PC-3 (cell line): ENCODE data around the gene PDK1. TPM values are rescaled to one million over a fixed set of nuclear protein-coding genes. Genes with fewer than 3 reads are reported as not detected.
A peak's percentile ranks its signal among the peaks of the same experiment; 100 is the strongest.

ENCODE experiments used
- ATAC-seq: fragments of 200-7000 bp; cut with Tn5 transposase; 2 replicates; pipeline ENCODE4 v1.9.1; 2020; ENCODE audit warnings: mild to moderate bottlenecking, moderate library complexity
- BruUV-seq: library from RNA; stranded (reverse); fragments of 400-500 nt; replicated peaks from 2 replicates; lab custom pipeline; 2021; lab: Mats Ljungman, UMichigan
- CTCF ChIA-PET: fragments of 300-600 bp; sonication (Branson Sonifier 250); formaldehyde crosslinking; loops from one replicate; lab custom pipeline; 2022; ENCODE audit warnings: antibody characterized with exemption; lab: Charles Lee
- POLR2A ChIA-PET: fragments of 300-600 bp; sonication (Branson Sonifier 250); formaldehyde crosslinking; loops from one replicate; lab custom pipeline; 2022; ENCODE audit warnings: antibody characterized with exemption; ENCODE audit not compliant: unreplicated experiment; lab: Charles Lee
- DNase-seq: peaks from one replicate; pipeline ENCODE4 v3.0.0-alpha.2; 2015
- H2AFZ ChIP-seq: fragments of 300-600 bp; sonication (generic); 2 replicates; pipeline ENCODE4 v1.6.0; 2016; ENCODE audit warnings: antibody characterized with exemption, low read length
- H3F3A ChIP-seq: fragments of 300-600 bp; sonication (generic); one replicate; pipeline ENCODE4 v1.6.0; 2017; ENCODE audit warnings: antibody characterized with exemption, low read length, control low read depth, mild to moderate bottlenecking; ENCODE audit not compliant: unreplicated experiment
- H3K27ac ChIP-seq: fragments of 300-600 bp; sonication (generic); 2 replicates; pipeline ENCODE4 v1.5.1; 2016; ENCODE audit warnings: mild to moderate bottlenecking, low read length
- H3K27me3 ChIP-seq: fragments of 300-600 bp; sonication (generic); 2 replicates; pipeline ENCODE4 v1.6.1; 2016; ENCODE audit warnings: low read length, mixed read lengths
- H3K36me3 ChIP-seq: fragments of 300-600 bp; sonication (generic); 2 replicates; pipeline ENCODE4 v1.6.1; 2016; ENCODE audit warnings: low read depth, mixed run types, low read length, mixed read lengths
- H3K4me1 ChIP-seq: fragments of 300-600 bp; sonication (generic); 2 replicates; pipeline ENCODE4 v1.5.1; 2016; ENCODE audit warnings: low read length; ENCODE audit not compliant: insufficient read depth
- H3K4me2 ChIP-seq: fragments of 300-600 bp; sonication (generic); 2 replicates; pipeline ENCODE4 v1.6.0; 2016; ENCODE audit warnings: low read length
- H3K4me3 ChIP-seq: fragments of 300-600 bp; sonication (generic); 2 replicates; pipeline ENCODE4 v1.5.1; 2016; ENCODE audit warnings: mild to moderate bottlenecking, low read length, mixed read lengths
- H3K79me2 ChIP-seq: fragments of 300-600 bp; sonication (generic); 2 replicates; pipeline ENCODE4 v1.6.1; 2017; ENCODE audit warnings: low read length, mixed read lengths
- H3K9ac ChIP-seq: fragments of 300-600 bp; sonication (generic); 2 replicates; pipeline ENCODE4 v1.6.0; 2016; ENCODE audit warnings: mild to moderate bottlenecking, low read length
- H3K9me2 ChIP-seq: fragments of 300-600 bp; sonication (generic); replicated peaks from 2 replicates; pipeline ENCODE4 v1.6.1; 2016; ENCODE audit warnings: mixed run types, low read length, mixed read lengths
- H3K9me3 ChIP-seq: fragments of 300-600 bp; sonication (generic); 2 replicates; pipeline ENCODE4 v1.6.1; 2016; ENCODE audit warnings: low read length, mixed read lengths
- H4K20me1 ChIP-seq: fragments of 300-600 bp; sonication (generic); 2 replicates; pipeline ENCODE4 v1.6.1; 2016; ENCODE audit warnings: low read length, mixed read lengths
- CTCF ChIP-seq: fragments of 300-600 bp; sonication (generic); conservative IDR thresholded peaks from 2 replicates; pipeline ENCODE4 v1.5.1; 2017; ENCODE audit warnings: antibody characterized with exemption, low read depth, mild to moderate bottlenecking, low read length
- EZH2 ChIP-seq: fragments of 300-600 bp; sonication (generic); IDR thresholded peaks from one replicate; pipeline ENCODE4 v1.6.1; 2017; ENCODE audit warnings: antibody characterized with exemption, mild to moderate bottlenecking, low read length; ENCODE audit not compliant: unreplicated experiment
- EZH2phosphoT487 ChIP-seq: fragments of 300-600 bp; sonication (generic); IDR thresholded peaks from 2 replicates; pipeline ENCODE4 v1.6.1; 2018; ENCODE audit warnings: mild to moderate bottlenecking, antibody characterized with exemption, low read length, borderline replicate concordance
- intact Hi-C: fragments of 100-400 bp; cut with micrococcal nuclease; formaldehyde crosslinking; loops from 2 replicates; pipeline ENCODE4 v1.9.0; 2023
- total RNA-seq: library from RNA; depleted of rRNA; stranded (reverse); fragments of >200 nt; gene quantifications from 2 replicates; pipeline ENCODE4 v1.2.3, GENCODE V29; 2014

PDK1 gene
- total RNA-seq, 1 experiment from 2014 or later: 45.8 TPM

GRCh38 chr2:172556284-172557033, 569 bp downstream of the PDK1 start:
- Histone ChIP-seq H3K9me3 (no peaks in the 10 kb centered on the region), H3K4me1 (peaks cover 48% of the 10 kb centered on the region), H3F3A (no peaks in the 10 kb centered on the region), H3K4me3 (peak overlapping the region; percentile 95), H4K20me1 (peaks cover 24% of the 10 kb centered on the region), H3K27me3 (no peaks in the 10 kb centered on the region), H3K9ac (peak overlapping the region; percentile 80), H3K27ac (peak overlapping the region; percentile 38), H3K9me2 (no peaks in the 10 kb centered on the region), H2AFZ (peak overlapping the region; percentile 74), H3K36me3 (peaks cover 11% of the 10 kb centered on the region; the same call in 1 of the 2 replicates), H3K79me2 (peaks cover 70% of the 10 kb centered on the region), H3K4me2 (peak overlapping the region; percentile 87)
- intact Hi-C loops: no loop called here
- BruUV-seq: no TSS peak
- CTCF ChIA-PET: no interaction called here
- DNase-seq (peak; percentile 64), ATAC-seq (peak; percentile 51)
- POLR2A ChIA-PET: no interaction called here
- no peak for TF ChIP-seq EZH2phosphoT487

DNA sequence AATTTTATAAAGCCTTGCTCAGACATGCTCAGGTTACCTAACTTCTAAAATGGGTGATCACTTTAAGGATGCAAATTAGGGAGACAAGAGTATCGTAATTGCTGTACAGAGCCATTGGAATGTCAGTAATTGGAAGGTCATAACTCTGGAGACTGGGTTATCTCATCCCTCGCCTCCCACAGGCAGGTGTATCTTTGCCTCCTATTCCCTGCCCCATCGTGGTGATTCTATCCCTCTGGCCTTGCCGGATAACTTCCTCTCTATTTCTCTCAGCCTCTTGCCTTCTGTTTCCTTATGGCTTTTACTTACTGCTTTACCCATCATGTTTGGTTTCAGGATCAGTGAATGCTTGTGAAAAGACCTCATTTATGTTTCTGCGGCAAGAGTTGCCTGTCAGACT, 2.5 kb downstream of the PDK1 start:
- no peak overlapping the region for H3K9ac ChIP-seq
- BruUV-seq: no TSS peak
- DNase-seq (no peak), ATAC-seq (no peak)
- no peak overlapping the region for H2AFZ ChIP-seq
- peaks cover 29% of the 10 kb centered on the region for H3K4me1 ChIP-seq
- no peak for TF ChIP-seq EZH2
- H3K36me3 ChIP-seq: peaks cover 29% of the 10 kb centered on the region
- intact Hi-C loops: no loop called here
- H4K20me1 ChIP-seq: peaks cover 31% of the 10 kb centered on the region
- ChIA-PET CTCF (no interaction called here), POLR2A (no interaction called here)
- H3K4me2 ChIP-seq: peak overlapping the region; percentile 87
- H3K4me3 ChIP-seq: peak overlapping the region; percentile 95
- H3K27ac ChIP-seq: no peak overlapping the region
- no peaks in the 10 kb centered on the region for H3F3A ChIP-seq
- H3K9me3 ChIP-seq: no peaks in the 10 kb centered on the region
- no peaks in the 10 kb centered on the region for H3K9me2 ChIP-seq
- H3K79me2 ChIP-seq: peaks cover 89% of the 10 kb centered on the region
- H3K27me3 ChIP-seq: no peaks in the 10 kb centered on the region

GRCh38 chr2:172560721-172561120, 4.8 kb downstream of the PDK1 start:
- H3K79me2 ChIP-seq: peaks cover 86% of the 10 kb centered on the region
- no peak overlapping the region for H3K4me2 ChIP-seq
- H4K20me1 ChIP-seq: peaks cover 31% of the 10 kb centered on the region
- H2AFZ ChIP-seq: no peak overlapping the region
- H3K9me2 ChIP-seq: no peaks in the 10 kb centered on the region
- POLR2A ChIA-PET: no interaction called here
- no peak for ATAC-seq
- intact Hi-C loops: no loop called here
- no peaks in the 10 kb centered on the region for H3K27me3 ChIP-seq
- H3K4me1 ChIP-seq: peaks cover 11% of the 10 kb centered on the region; the same call in 1 of the 2 replicates
- no TSS peak for BruUV-seq
- peaks cover 48% of the 10 kb centered on the region for H3K36me3 ChIP-seq
- H3K27ac ChIP-seq: no peak overlapping the region
- H3F3A ChIP-seq: no peaks in the 10 kb centered on the region
- no peak overlapping the region for H3K9ac ChIP-seq
- H3K9me3 ChIP-seq: no peaks in the 10 kb centered on the region
- CTCF ChIA-PET: no interaction called here
- DNase-seq: peak; percentile 13
- TF ChIP-seq EZH2 (no peak), EZH2phosphoT487 (no peak), CTCF (no peak)
- H3K4me3 ChIP-seq: no peak overlapping the region
